Spinal cord (tissue), 10 donors: ENCODE measurements around the gene STXBP6. TPM values are rescaled to one million over a fixed set of nuclear protein-coding genes. Genes with fewer than 3 reads are reported as not detected.
"Not testable (repeated sequence)": the region's sequence is repeated elsewhere in the genome, so short reads cannot be mapped to it uniquely, and the experiment has no call there.

Experiments used
- DNase-seq, 6 donors: peaks; one replicate each; pipeline versions ENCODE4 v3.0.0 to v3.0.0-alpha.2; 2013 to 2015; ENCODE audit warnings: low spot score in 6 of 6, low read depth in 4 of 6
- H3K27ac ChIP-seq: one replicate; pipeline ENCODE4 v1.5.1; 2013; ENCODE audit warnings: low read depth, low read length, control low read depth
- H3K27me3 ChIP-seq: one replicate; pipeline ENCODE4 v1.6.1; 2013; ENCODE audit warnings: low read length; ENCODE audit not compliant: control insufficient read depth, insufficient read depth
- H3K36me3 ChIP-seq: one replicate; pipeline ENCODE4 v1.6.1; 2013; ENCODE audit warnings: low read length; ENCODE audit not compliant: control insufficient read depth, insufficient read depth
- H3K4me1 ChIP-seq: one replicate; pipeline ENCODE4 v1.6.1; 2013; ENCODE audit warnings: low read length; ENCODE audit not compliant: control insufficient read depth, insufficient read depth
- H3K4me3 ChIP-seq: one replicate; pipeline ENCODE4 v1.5.1; 2013; ENCODE audit warnings: low read depth, low read length, control low read depth
- H3K9me3 ChIP-seq: one replicate; pipeline ENCODE4 v1.6.1; 2013; ENCODE audit warnings: low read length; ENCODE audit not compliant: control insufficient read depth, insufficient read depth
- WGBS: methylation state at CpG from one replicate; pipeline ENCODE4 v1.1.5; 2013; ENCODE audit warnings: missing lambda C conversion rate; ENCODE audit not compliant: insufficient coverage; 5-methylcytosine and 5-hydroxymethylcytosine counted together
- polyA plus RNA-seq, 2 donors: library from polyadenylated mRNA; unstranded; fragments of 120-200 nt; gene quantifications; one replicate each; pipeline ENCODE4 v1.2.1, GENCODE V29; 2013; ENCODE audit not compliant: insufficient read length in 2 of 2
- total RNA-seq, 2 donors: library from RNA; depleted of rRNA in 1 of 2; stranded (reverse); fragments of 120-200 nt in 1 of 2; fragments of >200 nt in 1 of 2; gene quantifications; one replicate each; pipeline versions ENCODE4 v1.2.3 to v1.2.4, GENCODE V29; 2013 to 2014
- donor health status: healthy.

The STXBP6 gene
- total and polyA plus RNA-seq, 4 donors = 24.5 to 49.3 (median 36.9) TPM

- not testable (repeated sequence) for H3K36me3 ChIP-seq, H3K9me3 ChIP-seq, H3K27ac ChIP-seq, H3K4me3 ChIP-seq, H3K27me3 ChIP-seq, DNase-seq, H3K4me1 ChIP-seq
- no CpG with 5 or more reads among the region's 10 CpGs for WGBS
Observed at GRCh38 chr14:24803426-24803825, 246.5 kb downstream of the STXBP6 start.

DNA sequence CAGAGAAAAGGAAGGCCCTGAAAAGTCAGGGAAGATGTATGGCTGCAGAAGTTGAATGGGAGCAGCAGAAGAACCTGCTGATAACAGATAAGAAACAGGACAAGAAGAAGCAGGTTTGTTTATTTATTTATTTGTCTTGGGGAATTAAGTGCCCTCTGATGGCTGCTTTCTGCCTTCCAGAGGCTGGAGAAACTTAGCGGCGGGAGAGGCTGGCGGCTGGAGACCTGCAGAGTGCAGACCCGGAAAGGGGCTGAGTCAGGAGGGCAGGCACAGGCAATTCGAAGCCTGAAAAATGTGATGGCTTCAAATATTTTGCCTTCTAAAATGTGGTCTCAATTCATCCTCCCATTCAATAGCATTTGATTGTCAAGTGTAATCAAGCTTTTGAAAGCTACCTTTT is 247.7 kb downstream of the STXBP6 start:
- DNase-seq = no peak
- no peaks in the 10 kb centered on the region for H3K9me3 ChIP-seq
- H3K4me1 ChIP-seq = peaks cover 5% of the 10 kb centered on the region
- no peaks in the 10 kb centered on the region for H3K27me3 ChIP-seq
- 100% methylated on average over 1 of the region's 5 CpGs for WGBS
- H3K27ac ChIP-seq = no peak overlapping the region
- H3K36me3 ChIP-seq = no peaks in the 10 kb centered on the region
- no peak overlapping the region for H3K4me3 ChIP-seq

DNA sequence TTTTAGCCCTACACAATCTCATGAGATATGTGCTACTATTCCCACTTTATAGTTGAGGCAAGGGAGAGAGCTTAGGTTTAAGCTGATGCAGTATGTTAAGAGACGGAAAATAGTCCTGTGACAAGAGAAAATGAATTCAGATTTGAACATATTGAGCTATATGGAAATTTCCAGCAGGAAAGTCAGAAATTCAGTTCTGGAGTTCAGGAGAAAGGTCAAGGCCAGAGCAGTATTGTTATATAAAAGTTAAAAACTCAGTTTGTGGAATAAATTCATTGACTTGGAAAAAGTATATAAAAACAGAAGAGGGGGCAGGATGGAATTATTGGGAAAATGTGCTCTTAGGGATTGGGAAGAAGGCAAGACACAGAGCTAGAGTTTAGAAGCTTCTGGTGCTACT is 248.9 kb downstream of the STXBP6 start:
- no peaks in the 10 kb centered on the region for H3K36me3 ChIP-seq
- no peak overlapping the region for H3K27ac ChIP-seq
- DNase-seq = no peak
- no peaks in the 10 kb centered on the region for H3K9me3 ChIP-seq
- 100% methylated on average over 1 of the region's 1 CpG for WGBS
- no peaks in the 10 kb centered on the region for H3K27me3 ChIP-seq
- peaks cover 3% of the 10 kb centered on the region for H3K4me1 ChIP-seq
- H3K4me3 ChIP-seq = no peak overlapping the region

DNA sequence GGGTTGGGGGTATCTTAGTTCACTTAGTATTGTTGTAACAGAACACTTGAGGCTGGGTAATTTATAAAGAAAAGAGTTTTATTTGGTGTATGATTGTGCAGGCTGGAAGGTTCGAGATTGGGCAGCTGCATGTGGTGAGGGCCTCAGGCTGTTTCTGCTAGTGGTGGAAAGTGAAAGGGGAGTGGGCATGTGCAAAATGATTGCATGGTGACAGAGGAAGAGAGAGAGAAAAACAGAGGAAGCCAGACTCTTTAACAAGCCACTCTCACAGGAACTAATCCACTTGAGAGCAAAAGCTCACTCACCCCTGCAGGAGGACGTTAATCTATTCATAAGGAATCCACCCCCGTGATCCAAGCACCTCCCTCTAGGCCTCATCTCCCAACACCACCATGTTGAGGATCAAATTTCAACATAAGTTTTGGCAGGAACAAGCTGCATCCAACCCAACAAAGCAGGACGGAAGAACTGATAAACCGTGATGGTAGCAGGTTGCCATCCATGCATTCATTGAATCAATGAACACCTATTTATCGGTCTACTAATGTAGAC is 251.0 kb downstream of the STXBP6 start:
- no peak overlapping the region for H3K4me3 ChIP-seq

DNA sequence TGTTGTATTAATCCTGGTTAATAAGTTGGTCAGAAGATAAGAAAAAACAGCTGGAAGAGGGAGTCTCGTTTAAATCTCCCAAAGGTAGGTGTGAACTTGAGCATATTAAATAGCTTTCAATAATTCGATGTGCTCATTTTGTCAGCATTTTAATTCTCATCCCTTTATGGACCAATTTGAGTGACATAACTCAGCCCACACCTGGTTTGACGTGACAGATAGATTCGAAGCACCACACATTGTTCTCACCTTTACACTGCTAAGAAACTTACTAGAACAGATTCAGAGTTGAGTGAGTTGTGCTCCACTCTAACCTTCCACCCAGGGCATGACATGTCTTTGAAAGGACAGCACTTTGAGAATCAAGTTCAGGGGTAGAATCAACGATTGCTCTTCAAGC is 254.5 kb downstream of the STXBP6 start:
- 92% methylated on average over 2 of the region's 5 CpGs for WGBS
- DNase-seq = no peak
- no peaks in the 10 kb centered on the region for H3K36me3 ChIP-seq
- H3K27ac ChIP-seq = no peak overlapping the region
- H3K27me3 ChIP-seq = no peaks in the 10 kb centered on the region
- no peaks in the 10 kb centered on the region for H3K4me1 ChIP-seq
- no peak overlapping the region for H3K4me3 ChIP-seq
- H3K9me3 ChIP-seq = no peaks in the 10 kb centered on the region

More for the DNA sequence above, 251.0 kb downstream of the STXBP6 start:
- Histone ChIP-seq H3K27me3 (no peaks in the 10 kb centered on the region), H3K9me3 (no peaks in the 10 kb centered on the region), H3K4me1 (no peaks in the 10 kb centered on the region), H3K36me3 (no peaks in the 10 kb centered on the region), H3K27ac (no peak overlapping the region)
- no peak for DNase-seq
- WGBS = 76% methylated on average over 5 of the region's 6 CpGs

DNA sequence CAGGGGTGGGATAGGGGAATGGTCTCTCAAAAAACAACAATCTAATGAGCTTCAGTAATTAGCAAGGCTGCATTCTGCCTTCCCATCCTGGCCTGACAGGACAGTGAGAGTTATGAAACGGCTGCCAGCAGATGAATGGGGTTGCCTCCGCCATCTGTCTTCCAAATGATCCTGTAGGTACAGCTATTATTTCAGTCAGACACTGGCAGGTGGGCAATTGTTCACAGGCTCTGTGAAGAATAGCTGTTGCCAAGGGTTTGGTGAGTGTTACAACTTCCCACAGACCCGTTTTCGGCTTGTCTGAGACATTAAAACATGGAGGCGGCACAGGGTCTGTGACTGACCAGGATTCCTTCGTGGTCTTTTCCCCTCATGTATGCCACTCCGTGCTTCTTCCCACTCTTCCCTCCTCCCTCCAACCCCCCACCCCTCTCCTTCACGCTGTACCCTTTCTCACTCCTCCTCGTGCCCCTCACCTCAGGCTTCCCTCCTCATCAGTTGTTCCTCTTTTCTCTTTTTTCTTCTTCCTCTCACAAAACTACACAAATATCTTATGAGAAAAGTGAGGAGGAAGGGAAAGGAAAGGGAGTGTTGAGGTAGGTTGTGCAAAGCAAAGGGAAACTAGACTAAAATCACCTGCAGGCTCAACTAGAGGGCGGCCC is 255.2 kb downstream of the STXBP6 start:
- H3K4me3 ChIP-seq = no peak overlapping the region
- H3K36me3 ChIP-seq = no peaks in the 10 kb centered on the region
- no peaks in the 10 kb centered on the region for H3K4me1 ChIP-seq
- no peaks in the 10 kb centered on the region for H3K9me3 ChIP-seq
- H3K27ac ChIP-seq = no peak overlapping the region
- H3K27me3 ChIP-seq = no peaks in the 10 kb centered on the region
- peak in 2 of 6 donors; percentile 66 to 80 for DNase-seq
- 42% methylated on average over 7 of the region's 10 CpGs for WGBS

GRCh38 chr14:24790196-24790595 is 259.8 kb downstream of the STXBP6 start:
- Histone ChIP-seq H3K4me1 (no peaks in the 10 kb centered on the region), H3K4me3 (no peak overlapping the region), H3K36me3 (no peaks in the 10 kb centered on the region), H3K27me3 (no peaks in the 10 kb centered on the region), H3K27ac (no peak overlapping the region), H3K9me3 (no peaks in the 10 kb centered on the region)
- WGBS = no CpG with 5 or more reads among the region's 3 CpGs
- DNase-seq = no peak

- Histone ChIP-seq H3K9me3 (no peaks in the 10 kb centered on the region), H3K4me3 (no peak overlapping the region), H3K4me1 (no peaks in the 10 kb centered on the region), H3K36me3 (no peaks in the 10 kb centered on the region), H3K27ac (peak overlapping the region; percentile 11), H3K27me3 (no peaks in the 10 kb centered on the region)
- WGBS = 15% methylated on average over 1 of the region's 4 CpGs
- peak; percentile 55 to 94 (median 76) for DNase-seq
Observed at GRCh38 chr14:24789378-24789884, 260.5 kb downstream of the STXBP6 start.

DNA sequence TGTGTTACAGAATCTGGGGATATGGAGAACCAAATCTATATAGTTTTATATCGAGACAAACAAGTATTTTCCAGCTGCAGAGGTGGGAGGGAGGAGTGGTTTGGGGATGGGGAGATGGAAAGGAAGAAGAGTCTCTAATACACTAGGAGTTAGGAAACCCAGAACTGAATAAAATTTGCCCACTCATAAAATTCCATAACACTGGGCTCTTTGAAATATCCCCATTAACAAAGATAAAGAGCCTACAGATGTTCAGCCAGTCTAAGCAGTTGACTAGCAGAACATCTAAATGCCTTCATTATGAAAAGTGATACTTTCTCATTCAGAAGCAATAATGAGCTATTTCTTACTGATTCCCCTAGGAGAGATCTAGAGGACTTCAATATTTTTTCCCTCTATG is 264.2 kb downstream of the STXBP6 start:
- Histone ChIP-seq H3K4me1 (no peaks in the 10 kb centered on the region), H3K36me3 (no peaks in the 10 kb centered on the region), H3K4me3 (no peak overlapping the region), H3K9me3 (no peaks in the 10 kb centered on the region), H3K27me3 (no peaks in the 10 kb centered on the region), H3K27ac (no peak overlapping the region)
- DNase-seq = no peak
- no CpG with 5 or more reads among the region's 1 CpG for WGBS

GRCh38 chr14:24784981-24785380 is 265.0 kb downstream of the STXBP6 start:
- Histone ChIP-seq H3K27me3 (no peaks in the 10 kb centered on the region), H3K27ac (no peak overlapping the region)
- peak in 1 of 6 donors; percentile 33 for DNase-seq

More at GRCh38 chr14:24784981-24785380, 265.0 kb downstream of the STXBP6 start:
- Histone ChIP-seq H3K4me3 (no peak overlapping the region), H3K4me1 (no peaks in the 10 kb centered on the region), H3K9me3 (no peaks in the 10 kb centered on the region), H3K36me3 (no peaks in the 10 kb centered on the region)
